Omental fat pad (tissue), 4 donors: ENCODE results near the gene DOCK4. TPM values are rescaled to one million over a fixed set of nuclear protein-coding genes. Genes with fewer than 3 reads are reported as not detected.
A peak's percentile ranks its signal among the peaks of the same experiment; 100 is the strongest.

Experiments used
- ATAC-seq: fragments of 150-250 bp; one replicate; pipeline ENCODE4 v1.9.1; 2016; ENCODE audit warnings: mild to moderate bottlenecking, moderate library complexity; ENCODE audit not compliant: low FRiP score
- DNase-seq: peaks from one replicate; pipeline ENCODE4 v3.0.0-alpha.2; 2019; ENCODE audit warnings: low spot score
- total RNA-seq, 4 donors: library from RNA; depleted of rRNA; stranded (reverse); fragments of >200 nt; gene quantifications; one replicate each; pipeline ENCODE4 v1.1.0, GENCODE V29; 2016
- TF ChIP-seq, protein P1 (sequence below), 3 donors: fragments of 450-650 bp; IDR thresholded peaks; one replicate each; pipeline ENCODE4 v1.5.1; 2016 to 2017; ENCODE audit warnings: antibody characterized with exemption in 3 of 3, mild to moderate bottlenecking in 3 of 3, moderate library complexity in 2 of 3

DOCK4 gene
- total RNA-seq, 4 donors from 2014 or later = 47.5 to 86.9 (median 59.7) TPM

DNA sequence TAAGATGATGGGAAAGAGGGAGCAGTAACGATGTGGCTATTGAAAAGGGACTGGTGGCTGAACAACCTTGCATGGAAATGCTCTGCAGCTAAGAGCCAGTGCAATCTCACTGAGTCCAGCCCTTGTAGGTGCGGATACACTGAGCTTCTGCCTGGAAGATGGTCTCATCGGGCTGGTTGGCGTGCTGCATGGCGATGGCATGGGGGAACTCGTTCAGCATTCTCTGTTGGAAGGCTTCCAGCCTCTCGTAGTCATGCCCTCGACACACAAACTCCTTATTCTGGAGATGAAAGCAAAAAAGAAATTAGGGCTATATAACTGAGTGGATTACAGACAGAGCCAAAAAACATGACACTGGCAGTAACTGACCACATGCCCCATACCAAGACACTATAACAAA, 446.2 kb downstream of the DOCK4 start:
- ATAC-seq (no peak), DNase-seq (no peak)

DNA sequence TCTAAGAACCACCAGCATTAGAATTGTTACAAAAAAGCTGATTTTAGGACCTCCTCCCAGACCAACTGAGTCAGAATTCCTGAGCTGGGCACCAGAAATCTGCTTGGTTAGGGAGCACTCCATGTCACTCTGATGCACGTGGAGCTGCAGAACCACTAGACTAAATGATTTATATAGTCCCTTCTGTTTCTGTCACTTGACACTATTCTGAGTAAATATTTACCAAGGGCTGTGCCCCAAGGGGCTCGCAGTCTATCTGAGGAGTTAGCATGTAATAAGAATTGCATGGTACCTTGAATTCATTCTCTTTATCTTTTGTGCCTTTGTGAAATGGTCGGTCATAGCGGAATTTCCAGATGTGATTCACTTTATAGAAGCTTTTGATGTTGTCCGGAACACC, 447.9 kb downstream of the DOCK4 start:
- DNase-seq (no peak), ATAC-seq (no peak)

More for the DNA sequence above, 446.2 kb downstream of the DOCK4 start:
- TF ChIP-seq, protein P1, sequence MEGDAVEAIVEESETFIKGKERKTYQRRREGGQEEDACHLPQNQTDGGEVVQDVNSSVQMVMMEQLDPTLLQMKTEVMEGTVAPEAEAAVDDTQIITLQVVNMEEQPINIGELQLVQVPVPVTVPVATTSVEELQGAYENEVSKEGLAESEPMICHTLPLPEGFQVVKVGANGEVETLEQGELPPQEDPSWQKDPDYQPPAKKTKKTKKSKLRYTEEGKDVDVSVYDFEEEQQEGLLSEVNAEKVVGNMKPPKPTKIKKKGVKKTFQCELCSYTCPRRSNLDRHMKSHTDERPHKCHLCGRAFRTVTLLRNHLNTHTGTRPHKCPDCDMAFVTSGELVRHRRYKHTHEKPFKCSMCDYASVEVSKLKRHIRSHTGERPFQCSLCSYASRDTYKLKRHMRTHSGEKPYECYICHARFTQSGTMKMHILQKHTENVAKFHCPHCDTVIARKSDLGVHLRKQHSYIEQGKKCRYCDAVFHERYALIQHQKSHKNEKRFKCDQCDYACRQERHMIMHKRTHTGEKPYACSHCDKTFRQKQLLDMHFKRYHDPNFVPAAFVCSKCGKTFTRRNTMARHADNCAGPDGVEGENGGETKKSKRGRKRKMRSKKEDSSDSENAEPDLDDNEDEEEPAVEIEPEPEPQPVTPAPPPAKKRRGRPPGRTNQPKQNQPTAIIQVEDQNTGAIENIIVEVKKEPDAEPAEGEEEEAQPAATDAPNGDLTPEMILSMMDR (IDR thresholded peaks at IDR 0.05) = no peak

DNA sequence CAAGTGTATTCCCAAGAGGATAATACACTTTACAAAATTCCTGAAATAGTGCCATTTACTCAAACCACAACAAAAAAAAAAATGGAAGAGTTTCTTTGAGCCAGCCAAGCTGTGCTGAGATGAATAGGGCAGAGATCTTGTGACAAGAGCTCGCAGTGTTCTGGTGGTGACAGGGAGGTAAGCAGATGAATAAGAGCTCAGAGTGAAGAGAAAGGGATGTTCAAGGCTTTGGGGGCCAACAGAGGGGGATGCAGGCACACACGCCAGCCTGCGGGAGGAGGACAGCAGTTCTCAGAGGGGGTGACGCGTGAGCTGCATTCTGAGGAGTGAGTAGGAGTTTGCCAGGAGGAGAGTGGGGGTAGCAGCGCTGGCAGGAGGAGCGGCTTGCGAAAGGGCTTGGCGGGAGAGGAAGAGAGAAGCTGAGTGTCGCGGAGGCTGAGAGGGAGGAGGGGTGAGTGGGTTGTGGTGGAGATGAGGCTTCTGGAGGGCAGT, 449.5 kb downstream of the DOCK4 start:
- DNase-seq = no peak
- peak; percentile 75 for ATAC-seq
- TF ChIP-seq, protein P1 (IDR thresholded peaks at IDR 0.05) = no peak

More for the DNA sequence above, 447.9 kb downstream of the DOCK4 start:
- TF ChIP-seq, protein P1 (IDR thresholded peaks at IDR 0.05) = no peak

DNA sequence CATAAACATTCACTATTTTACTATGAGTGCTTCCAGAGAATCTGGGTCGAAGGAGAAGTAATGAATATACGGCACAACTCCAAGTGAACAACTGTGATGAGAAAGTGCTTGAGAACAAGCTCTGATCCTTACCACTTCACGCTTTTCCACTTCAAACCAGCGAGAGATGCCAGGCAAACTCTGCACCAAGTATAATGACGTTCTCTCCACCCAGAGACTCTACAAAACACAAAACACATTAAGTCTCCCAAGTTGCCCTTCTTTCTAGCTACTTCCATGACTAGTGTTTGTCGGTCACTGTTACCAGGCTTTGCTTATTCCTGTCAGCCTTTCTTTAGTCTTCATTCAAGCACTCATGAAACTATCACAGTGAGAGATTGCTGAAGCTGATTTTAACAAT, 450.8 kb downstream of the DOCK4 start:
- TF ChIP-seq, protein P1 (IDR thresholded peaks at IDR 0.05) = no peak
- ATAC-seq = no peak
- no peak for DNase-seq

DNA sequence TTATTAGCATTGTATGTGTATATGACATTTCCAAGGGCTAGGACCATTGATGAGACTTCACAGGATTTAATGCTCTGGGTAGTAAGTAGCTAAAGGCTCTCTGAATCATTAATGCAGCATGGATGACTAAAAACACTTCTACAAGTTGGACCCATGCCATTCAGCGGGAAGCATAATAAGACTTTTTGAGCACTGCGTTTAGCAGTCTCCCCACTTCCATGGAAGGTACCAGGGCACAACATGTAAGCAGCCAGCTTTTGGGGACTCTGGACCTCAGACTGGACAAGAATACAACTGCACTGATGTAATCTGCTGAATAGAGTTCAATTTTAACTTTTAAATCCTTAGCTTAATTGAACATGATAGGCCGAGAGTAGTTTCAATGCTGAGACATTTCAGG, 452.2 kb downstream of the DOCK4 start:
- no peak for ATAC-seq
- TF ChIP-seq, protein P1 (IDR thresholded peaks at IDR 0.05) = no peak
- no peak for DNase-seq

DNA sequence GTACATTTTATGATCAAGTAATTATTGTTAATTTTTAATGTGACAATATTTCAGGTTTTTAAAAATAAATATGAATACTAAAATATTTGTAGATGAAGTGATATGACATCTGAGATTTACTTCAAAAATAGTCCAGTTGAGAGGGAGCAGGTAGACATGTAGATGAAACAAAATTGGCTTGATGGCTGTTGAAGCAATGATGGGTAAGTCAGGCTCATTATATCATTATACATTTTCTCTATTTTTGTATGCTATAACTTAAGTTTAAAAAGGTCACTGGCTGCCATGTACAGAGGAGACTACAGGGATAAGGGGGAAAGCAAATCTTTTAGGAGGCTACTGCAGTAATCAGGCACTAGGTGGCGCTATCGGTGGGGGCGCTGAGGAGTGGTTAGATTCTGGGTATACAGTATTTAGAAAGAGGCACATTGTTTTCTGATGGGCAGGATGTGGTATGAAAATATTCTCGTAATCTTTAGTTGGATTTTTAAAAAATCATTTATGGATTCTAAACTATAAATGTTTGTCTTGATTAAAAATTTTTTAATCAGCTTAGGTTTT, 454.1 kb downstream of the DOCK4 start:
- no peak for ATAC-seq
- TF ChIP-seq, protein P1 (IDR thresholded peaks at IDR 0.05) = no peak
- DNase-seq = no peak

DNA sequence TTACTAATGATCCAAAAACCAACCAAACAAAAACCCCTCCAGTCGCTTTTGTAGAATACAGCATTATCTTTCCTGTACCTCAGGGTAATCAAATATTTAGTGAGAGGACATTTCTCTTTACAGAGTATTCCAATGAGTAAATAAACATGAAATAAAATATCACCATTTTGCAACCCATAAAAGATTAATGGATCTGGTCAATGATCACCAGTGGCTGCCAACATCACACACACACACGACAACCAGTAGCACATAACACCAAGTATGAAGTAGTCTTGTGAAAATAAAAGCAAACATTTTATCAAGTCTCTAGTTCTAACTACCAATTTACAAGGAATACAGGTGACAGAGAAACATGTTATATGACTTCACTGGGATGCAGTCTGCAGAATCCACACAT, 455.3 kb downstream of the DOCK4 start:
- TF ChIP-seq, protein P1 (IDR thresholded peaks at IDR 0.05) = no peak
- ATAC-seq (no peak), DNase-seq (no peak)
